Hematopoietic multipotent progenitor cell (in vitro differentiated cells): ENCODE results near the gene ALG6. TPM values are rescaled to one million over a fixed set of nuclear protein-coding genes. Genes with fewer than 3 reads are reported as not detected.

Experiments used
- DNase-seq, 3 donors: peaks; one replicate each; pipeline ENCODE4 v3.0.0-alpha.2; 2011 to 2015; ENCODE audit warnings: low read depth in 2 of 3, low spot score in 2 of 3
- total RNA-seq: library from RNA; depleted of rRNA; stranded (reverse); fragments of >200 nt; gene quantifications from one replicate; pipeline ENCODE4 v1.2.3, GENCODE V29; 2012

ALG6 gene
- 8.1 TPM for total RNA-seq

DNA sequence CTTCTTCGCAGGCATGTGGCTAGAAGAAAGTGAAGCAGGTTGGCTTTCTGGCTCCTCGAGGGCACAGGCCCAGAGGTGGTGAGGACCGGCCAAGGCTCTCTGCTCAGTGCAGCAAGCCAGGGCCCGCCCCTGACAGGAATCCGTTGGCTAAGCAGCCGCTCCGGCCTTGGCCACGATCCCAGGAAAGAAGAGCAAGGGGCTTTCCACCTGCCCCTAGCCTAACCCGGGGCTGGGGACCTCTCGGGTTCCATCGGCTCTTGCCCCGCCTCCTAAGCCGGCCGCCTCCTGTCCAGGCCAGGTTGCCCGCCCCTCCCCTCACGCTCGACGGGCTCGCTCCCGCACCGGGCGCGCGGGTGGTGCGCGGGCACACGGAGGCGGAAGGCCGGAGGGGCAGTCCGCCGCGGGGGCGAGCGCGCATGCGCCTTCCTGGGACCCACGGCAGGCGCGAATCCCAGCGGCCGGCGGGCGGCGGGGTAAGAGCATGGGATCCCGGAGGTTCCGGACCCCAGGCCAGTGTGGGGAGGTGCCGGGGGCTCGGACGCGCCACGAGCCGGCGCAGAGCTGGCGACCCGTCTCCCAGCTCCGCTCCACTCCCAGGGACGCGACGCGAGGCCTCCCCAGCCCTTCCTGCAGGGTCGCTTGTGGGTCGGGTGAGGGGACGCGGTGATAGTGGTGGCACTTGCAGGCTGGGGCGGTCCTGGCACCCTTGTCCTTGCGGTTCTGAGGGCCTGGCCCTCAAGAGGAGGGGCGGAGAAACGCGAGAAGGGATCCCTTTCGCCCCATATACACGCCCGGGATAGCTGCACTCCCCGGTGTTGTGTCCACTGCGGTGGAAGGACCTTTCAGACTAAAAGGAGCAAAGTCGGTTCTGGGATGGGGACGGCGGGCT lies at the start of gene ALG6:
Gene ALG6, plus strand, starts transcription at position 413 of the 889 bp plus-strand sequence. CDS start 3,351 bp downstream, outside the sequence.
- peak; percentile 78 to 93 (median 92) for DNase-seq

DNA sequence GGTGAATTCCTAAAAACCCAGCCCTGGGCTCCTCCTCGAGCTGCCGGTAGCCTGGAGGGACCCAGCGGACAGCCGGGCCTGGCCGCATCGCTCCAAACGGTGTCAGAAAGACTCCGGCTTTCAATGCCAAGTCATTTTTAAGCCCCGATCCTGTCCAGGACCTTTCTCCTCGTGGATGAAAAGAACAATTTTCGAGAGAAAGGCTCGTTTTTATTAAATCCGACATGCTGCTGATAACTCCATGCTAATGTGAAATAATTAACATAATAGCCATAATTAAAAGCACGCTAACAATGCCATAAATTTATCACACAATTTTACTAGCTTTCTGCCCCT lies 49.6 kb upstream of the ALG6 start:
- no peak for DNase-seq

DNA sequence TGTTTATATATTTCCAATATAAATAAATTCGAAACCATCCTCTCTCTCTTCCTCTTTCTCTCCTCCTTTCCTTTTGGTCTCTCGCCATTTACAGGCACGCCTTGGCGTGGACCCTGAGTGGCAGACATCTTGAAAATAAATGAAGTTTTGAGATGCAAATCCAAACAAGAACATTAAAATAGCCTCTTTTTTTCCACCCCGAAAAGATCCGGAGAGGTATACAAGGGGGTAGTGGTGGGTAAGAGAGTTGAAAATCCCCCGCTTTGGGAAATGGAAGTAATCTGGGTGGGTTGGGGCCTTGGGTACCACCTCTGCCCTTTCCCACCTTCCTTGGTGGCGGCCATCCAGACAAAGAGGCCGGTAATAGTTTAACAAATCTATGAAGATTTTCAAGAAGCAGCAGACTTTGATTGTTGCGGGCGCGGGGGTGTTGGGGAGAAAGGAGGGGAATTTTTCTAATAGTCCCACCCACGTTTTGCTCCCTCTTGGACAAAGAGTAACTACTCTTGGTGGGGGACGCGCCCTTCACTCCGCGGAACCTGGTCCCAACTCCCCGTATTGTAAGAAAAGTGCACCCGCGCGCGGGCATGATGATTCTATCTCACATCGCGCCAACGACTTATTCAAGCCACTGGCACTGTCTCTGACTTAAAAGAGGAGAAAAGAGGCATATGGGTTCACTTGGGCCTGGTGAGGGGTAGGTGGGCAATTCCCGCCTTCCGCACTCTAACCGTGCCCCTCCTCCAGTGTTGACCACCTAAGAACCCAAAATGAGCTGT lies 49.0 kb upstream of the ALG6 start:
- DNase-seq, result peak in 1 of 3 donors; percentile 31

DNA sequence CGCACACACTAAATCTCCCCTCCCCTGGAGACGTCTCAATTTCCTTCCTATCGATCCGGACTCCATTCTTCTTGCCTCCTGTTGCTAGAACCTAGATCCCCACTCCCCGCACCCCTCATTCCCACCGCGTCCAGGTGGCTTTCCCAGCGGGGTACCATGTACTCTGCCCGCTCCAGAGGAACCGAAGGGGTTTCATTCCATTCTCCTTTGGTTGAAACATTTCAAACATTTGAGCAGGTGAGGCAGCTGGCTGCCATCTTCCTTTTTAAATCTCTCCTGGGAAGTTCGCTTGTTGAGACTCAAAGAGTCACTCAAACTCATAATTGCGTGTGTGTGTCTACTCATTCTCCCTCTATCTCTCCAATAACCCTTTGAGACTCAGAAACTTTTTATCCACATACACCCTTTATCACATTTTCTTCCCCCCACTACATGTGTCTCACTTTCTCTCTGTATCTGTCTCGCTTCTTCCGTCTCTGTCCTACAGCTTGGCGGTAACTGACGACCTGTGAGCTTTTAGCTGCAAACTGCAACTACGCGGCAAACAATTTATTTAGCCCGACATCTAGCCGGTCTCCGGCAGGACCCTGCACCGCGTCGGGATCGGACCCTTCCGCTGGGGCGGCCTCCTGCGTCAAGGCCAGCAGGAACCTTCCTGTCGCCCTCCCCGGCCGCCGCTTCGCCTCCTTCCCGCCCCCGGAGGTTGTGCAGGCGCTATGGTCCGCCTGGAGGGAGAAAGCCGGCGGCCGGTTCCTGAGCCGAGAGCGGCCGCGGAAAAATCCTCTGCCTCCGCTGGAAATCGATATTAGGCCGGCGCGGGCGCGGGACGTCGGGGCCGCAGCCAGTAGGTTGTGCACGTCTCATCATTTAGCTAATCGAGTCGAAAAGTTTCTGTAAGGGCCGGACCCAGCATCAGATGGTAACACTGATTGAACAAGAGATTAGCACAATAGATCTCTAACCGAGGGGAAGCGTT lies 48.1 kb upstream of the ALG6 start:
- peak in 1 of 3 donors; percentile 38 for DNase-seq

DNA sequence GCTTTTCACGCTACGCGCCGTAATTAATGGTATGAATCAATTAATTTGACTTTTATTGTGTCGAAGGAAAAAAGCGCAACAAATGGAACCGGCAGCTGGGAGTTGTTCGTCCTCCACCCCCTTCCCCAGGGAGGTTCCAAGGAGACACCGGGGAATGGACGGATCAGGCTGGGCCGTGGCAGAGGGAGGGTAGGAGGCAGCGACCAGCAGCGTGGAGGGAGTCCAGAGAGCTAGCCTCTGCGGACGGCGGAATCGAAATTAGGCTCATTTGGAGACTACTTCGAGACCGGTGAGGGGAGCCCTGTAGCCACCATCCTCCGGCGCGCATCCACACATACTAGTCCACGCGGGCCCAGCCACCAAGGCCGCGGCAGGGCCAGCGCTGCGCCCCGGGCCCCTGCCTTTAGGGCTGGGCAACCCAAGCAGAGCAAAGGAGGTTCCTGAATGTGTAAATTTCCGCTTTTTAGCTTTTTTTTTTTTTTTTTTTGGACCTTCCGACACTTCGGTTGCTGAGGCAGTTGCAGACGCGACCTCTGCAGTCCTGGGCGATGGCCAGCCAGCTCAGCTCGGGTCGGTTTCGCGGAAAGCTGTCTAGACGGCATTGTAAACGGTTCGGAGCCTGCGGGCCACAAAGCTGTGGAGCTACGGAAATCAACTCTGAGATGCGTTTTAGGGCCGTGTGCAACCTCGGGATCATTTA lies 47.3 kb upstream of the ALG6 start:
- DNase-seq, result peak in 2 of 3 donors; percentile 38 to 52

DNA sequence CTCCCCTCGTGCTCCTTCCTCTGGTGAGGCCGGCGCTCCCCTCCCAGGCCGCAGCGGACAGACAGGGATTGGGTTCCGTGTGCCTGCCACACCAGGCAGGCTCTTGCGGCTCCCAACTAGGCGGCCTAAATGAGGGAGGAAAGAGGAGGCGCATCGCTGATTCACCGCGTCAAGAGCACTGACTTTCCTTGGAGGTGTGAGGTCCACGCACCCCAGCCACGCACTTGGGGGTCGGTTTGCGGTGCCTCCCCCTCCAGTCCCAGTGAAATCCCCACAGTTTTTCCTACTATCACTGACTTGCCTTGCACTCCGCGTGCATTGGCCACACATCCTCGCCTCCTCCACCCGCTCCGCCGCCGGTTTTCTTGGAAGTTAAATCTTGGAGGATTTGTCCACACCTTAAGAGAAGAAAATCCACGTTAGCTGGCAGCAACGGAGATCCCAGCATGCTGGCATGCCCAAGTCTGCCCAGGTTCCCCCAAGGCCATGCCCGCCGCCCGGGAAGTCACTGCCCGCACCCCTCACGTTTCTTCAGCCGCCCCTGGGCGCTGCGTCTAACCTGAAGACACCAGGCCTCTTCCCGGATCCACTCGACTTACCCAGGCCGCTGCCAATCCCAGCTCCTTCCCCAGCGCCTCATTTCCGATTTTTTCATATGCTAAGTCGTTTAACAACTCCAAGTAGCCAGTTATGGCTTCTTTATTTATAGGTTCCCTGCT lies 46.2 kb upstream of the ALG6 start:
- DNase-seq, result no peak

DNA sequence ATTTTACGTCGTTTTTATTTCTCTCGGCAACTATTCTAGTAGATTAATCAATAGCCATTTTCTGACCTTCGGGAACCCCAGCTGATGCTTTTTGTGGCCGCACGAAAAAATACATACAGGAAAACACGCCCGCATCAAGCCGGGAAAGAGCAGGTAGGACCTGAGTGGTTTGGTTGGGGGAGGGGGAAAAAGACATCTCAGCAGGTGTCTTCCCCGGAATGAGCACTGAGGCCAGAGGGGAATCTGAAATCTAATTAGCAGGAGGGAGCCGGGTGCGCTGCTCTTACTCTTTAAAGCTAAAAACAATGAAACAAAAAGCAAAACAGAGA lies 45.7 kb upstream of the ALG6 start:
- DNase-seq, result peak in 1 of 3 donors; percentile 33

DNA sequence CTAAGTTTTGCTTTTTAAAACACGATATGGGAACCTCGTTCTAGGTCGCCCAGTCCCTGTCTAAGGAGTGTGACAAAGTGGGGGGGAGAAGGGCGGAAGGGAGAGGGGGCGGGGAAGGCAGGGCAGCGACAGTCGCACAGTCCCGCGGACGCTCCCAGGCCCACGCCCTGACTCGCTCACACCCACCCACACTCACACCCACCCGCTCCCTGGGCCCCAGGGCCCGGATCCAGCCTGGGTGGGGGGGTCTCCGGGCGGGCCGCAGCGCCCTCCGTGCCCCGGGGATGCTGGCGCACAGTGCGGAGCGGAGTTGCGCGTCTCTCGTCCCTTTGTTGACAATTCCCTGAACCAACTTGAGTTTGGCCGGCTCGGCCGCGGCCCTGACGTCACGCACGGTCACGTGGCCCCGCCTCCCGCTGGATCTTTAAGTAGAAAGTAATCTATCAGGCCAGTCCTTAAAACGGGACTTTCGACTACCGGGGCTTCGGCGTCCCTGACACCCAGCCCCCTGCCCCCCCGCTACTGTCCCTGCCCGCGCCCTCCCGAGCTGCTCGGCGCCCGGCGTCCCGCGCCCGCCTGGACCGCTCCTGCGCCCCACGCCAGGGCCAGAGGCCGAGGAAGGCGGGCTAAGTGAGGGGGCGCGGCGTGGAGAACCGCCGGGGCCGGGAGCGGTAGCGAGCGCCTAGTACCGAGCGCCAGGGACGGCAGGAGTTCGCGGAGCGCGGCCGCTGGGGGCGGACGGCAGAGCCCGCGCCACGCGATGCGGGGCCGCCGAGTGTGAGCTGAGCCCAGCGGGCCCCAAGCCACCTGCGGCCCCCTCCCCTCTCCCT lies 45.1 kb upstream of the ALG6 start, which contains the start of gene FOXD3:
Gene FOXD3, plus strand, starts transcription at position 454 of the 830 bp plus-strand sequence. CDS start 492 bp downstream, outside the sequence.
- DNase-seq, result peak in 2 of 3 donors; percentile 39 to 49

DNA sequence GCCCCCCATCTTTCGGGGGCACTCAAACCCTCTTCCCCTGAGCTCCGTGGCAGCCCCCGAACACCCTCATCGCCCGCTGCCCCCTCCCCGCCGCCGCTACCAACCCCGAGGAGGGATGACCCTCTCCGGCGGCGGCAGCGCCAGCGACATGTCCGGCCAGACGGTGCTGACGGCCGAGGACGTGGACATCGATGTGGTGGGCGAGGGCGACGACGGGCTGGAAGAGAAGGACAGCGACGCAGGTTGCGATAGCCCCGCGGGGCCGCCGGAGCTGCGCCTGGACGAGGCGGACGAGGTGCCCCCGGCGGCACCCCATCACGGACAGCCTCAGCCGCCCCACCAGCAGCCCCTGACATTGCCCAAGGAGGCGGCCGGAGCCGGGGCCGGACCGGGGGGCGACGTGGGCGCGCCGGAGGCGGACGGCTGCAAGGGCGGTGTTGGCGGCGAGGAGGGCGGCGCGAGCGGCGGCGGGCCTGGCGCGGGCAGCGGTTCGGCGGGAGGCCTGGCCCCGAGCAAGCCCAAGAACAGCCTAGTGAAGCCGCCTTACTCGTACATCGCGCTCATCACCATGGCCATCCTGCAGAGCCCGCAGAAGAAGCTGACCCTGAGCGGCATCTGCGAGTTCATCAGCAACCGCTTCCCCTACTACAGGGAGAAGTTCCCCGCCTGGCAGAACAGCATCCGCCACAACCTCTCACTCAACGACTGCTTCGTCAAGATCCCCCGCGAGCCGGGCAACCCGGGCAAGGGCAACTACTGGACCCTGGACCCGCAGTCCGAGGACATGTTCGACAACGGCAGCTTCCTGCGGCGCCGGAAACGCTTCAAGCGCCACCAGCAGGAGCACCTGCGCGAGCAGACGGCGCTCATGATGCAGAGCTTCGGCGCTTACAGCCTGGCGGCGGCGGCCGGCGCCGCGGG lies 44.2 kb upstream of the ALG6 start:
- peak in 2 of 3 donors; percentile 48 to 59 for DNase-seq

DNA sequence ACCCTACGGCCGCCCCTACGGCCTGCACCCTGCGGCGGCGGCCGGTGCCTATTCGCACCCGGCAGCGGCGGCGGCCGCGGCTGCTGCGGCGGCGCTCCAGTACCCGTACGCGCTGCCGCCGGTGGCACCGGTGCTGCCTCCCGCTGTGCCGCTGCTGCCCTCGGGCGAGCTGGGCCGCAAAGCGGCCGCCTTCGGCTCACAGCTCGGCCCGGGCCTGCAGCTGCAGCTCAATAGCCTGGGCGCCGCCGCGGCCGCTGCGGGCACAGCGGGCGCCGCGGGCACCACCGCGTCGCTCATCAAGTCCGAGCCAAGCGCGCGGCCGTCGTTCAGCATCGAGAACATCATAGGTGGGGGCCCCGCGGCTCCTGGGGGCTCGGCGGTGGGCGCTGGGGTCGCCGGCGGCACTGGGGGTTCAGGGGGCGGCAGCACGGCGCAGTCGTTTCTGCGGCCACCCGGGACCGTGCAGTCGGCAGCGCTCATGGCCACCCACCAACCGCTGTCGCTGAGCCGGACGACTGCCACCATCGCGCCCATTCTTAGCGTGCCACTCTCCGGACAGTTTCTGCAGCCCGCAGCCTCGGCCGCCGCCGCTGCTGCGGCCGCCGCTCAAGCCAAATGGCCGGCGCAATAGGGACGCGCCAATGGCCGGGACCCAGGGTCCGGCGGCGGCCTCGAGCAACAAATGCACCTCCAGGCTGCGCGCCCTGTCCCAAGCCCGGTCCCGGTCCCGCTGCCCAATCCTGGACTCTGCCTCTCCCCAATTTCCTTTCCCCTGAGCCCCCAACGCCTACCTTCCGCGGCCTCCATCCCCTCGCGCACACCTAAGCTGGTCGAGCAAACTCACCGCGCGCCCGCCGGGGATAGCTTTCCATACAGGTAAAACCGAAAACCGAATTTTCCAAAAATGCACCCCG lies 43.3 kb upstream of the ALG6 start:
- DNase-seq, result no peak

DNA sequence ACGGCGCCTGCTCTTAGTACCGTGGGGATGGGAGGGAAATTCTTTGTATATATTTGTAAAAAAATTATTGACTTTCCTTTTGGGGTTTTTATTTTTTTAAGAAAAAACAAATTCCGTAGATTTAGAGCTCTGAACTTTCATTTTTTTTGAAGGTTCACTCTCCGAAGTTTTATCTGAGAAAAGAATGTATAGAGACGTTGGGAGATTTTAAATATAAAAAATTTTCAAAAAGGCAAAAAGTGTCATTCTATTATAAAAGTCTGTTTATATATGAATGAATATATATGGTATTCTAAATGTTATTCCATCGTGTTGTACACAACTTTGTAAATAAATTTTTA lies 42.7 kb upstream of the ALG6 start:
- no peak for DNase-seq

DNA sequence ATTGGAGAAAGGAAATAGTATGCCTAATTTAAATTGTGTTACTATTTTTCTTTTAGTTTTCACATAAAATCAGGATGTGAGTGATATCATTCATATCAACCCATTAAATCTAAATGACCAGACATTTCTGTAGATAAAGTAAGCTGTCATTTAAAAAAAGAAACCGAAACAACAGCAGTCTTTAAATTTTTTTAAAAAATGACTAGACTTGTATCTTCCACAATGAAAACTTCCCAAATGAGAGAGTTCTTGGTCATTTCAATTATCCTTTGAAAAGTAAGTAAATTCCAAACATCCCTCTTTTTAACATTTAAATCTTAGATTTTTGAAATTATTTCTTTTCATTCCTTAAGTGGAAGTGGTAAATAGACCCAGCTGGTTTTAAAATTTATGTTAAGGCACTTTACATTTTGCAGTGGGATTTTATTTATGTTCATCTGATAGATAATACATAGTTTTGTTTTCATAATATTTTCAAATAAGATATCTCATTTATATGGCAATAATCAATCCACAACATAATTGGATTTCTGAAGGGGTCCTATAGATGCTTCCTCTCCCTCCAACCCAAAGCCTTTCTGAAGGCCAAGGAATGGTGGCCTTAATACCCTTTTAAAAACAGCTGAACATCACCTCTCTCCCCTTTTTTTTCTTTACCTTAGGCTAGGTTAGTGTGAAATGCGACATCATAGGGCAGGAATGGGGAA lies 42.0 kb upstream of the ALG6 start:
- DNase-seq, result peak in 1 of 3 donors; percentile 40

DNA sequence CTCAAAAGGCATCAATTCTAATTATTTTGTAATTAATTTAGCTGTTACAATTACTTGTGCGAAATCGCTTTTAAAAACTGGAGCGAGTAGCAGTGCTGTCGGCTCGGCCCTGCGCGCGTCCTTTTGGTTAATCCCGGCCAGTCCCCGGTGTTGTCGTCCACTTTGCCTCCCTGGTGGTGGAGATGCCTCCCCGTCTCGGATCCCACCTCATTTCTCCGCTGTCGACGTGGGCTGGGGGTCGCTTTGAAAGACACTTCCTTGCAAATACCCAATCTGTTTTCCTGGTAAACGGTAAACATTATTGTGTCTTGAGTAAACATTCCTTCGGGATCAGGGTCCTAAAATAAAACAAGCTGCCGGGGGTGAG lies 41.3 kb upstream of the ALG6 start:
- no peak for DNase-seq

DNA sequence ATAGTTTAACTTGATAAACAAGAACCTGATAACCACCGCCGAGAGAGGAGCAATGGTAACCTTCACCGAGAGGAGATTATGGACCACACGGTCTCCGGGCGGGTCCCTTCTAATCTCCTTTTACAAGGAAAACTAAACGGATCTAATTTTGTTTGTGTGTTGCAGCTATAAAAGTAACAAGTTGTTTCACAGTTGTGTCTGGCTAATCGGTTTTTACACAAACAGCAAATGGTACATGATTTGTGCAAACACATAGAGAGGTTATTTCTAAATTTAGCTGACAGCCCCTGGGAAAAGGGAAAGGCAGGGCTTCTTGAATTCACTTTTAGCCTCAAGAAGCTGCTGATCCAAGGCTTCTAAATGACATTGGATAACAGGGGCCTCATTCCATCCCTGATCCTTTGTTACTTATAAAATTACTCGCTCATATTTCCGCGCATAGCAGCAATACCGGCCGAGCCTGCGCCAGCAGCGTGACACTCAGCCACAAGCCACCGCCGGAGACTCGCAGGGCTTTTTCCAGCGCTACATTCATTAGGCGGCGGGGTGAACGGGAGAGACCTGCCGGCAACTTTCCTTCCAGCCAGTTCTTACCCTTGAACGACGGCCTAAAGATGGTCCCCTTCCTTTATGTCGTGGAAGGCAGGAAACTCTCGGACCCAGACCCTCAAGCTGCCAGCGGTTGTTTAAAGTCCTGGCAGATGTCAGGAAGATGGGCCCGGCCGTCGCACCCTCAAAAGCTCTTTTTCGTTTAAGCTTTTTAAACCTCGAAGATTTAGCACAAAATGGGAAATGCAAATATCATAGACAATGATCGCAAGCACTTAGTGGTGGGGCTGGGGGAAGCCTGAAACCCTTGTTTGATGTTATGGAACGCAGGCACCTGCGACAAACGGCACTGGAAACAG lies 40.7 kb upstream of the ALG6 start:
- peak in 2 of 3 donors; percentile 33 to 48 for DNase-seq
